ENCODE data around the gene STXBP5. TPM values are rescaled to one million over a fixed set of nuclear protein-coding genes. Genes with fewer than 3 reads are reported as not detected.

Gene STXBP5
- total RNA-seq: 16.1 TPM
- 16.8 TPM for polyA plus RNA-seq
- long read RNA-seq, donor 1: 0 reads
- long read RNA-seq, donor 2: 0 reads
- long read RNA-seq, donor 3, full-length matches to known transcripts: 1 of 7 reads
- long read RNA-seq, donor 3, partial matches to known transcripts: 6 of 7 reads
- long read RNA-seq, donor 3, other reads (novel, unspliced or antisense): 0 of 7 reads
- long read RNA-seq, donor 4: 0 reads
- long read RNA-seq, donor 5: 0 reads
- long read RNA-seq, donor 6, full-length matches to known transcripts: 1 of 1 reads
- long read RNA-seq, donor 6, partial matches to known transcripts: 0 of 1 reads
- long read RNA-seq, donor 6, other reads (novel, unspliced or antisense): 0 of 1 reads
- long read RNA-seq, donor 7: 0 reads
- long read RNA-seq, donor 8: 0 reads
- long read RNA-seq, donor 9, full-length matches to known transcripts: 2 of 2 reads
- long read RNA-seq, donor 9, partial matches to known transcripts: 0 of 2 reads
- long read RNA-seq, donor 9, other reads (novel, unspliced or antisense): 0 of 2 reads
- long read RNA-seq, donor 10, full-length matches to known transcripts: 1 of 1 reads
- long read RNA-seq, donor 10, partial matches to known transcripts: 0 of 1 reads
- long read RNA-seq, donor 10, other reads (novel, unspliced or antisense): 0 of 1 reads

- Histone ChIP-seq H3K4me3 (ENCODE audit: low read length in 2 of 2) (peak within 1 kb of the TSS; percentile 92 to 95), H3K4me1 (ENCODE audit: control insufficient read depth in 2 of 2, insufficient read depth in 2 of 2, low read length in 2 of 2) (peaks cover 2 to 7% of the 10 kb centered on the region in 2 donors), H3K27me3 (ENCODE audit: control insufficient read depth in 2 of 2, insufficient read depth in 1 of 2, low read length in 1 of 2) (no peaks in the 10 kb centered on the region), H3K27ac (ENCODE audit: low read depth in 1 of 2, low read length in 1 of 2) (peak within 1 kb of the TSS; percentile 96 to 97), H3K36me3 (ENCODE audit: control insufficient read depth in 2 of 2, insufficient read depth in 2 of 2, low read length in 1 of 2) (no peaks in the 10 kb centered on the region), H3K9me3 (ENCODE audit: control insufficient read depth in 2 of 2, insufficient read depth in 1 of 2, low read length in 1 of 2) (no peaks in the 10 kb centered on the region)
- WGBS: under 1% methylated on average over 85 of the region's 85 CpGs
- peak in 6 of 9 donors; percentile 32 to 74 (median 40) for DNase-seq (ENCODE audit: low read depth in 6 of 9, low spot score in 9 of 9)
Observed at GRCh38 chr6:147204060-147204785, at the start of gene STXBP5. TSS of gene STXBP5 (plus strand) at chr6:147204417. CDS start at chr6:147204533, 116 bp downstream.

- no peaks in the 10 kb centered on the region for H3K36me3 ChIP-seq (ENCODE audit: control insufficient read depth in 2 of 2, insufficient read depth in 2 of 2, low read length in 1 of 2)
- no peak overlapping the region for H3K4me3 ChIP-seq (ENCODE audit: low read length in 2 of 2)
- H3K27me3 ChIP-seq (ENCODE audit: control insufficient read depth in 2 of 2, insufficient read depth in 1 of 2, low read length in 1 of 2): no peaks in the 10 kb centered on the region
- no peaks in the 10 kb centered on the region for H3K4me1 ChIP-seq (ENCODE audit: control insufficient read depth in 2 of 2, insufficient read depth in 2 of 2, low read length in 2 of 2)
- 95% methylated on average over 1 of the region's 1 CpG for WGBS
- no peak overlapping the region for H3K27ac ChIP-seq (ENCODE audit: low read depth in 1 of 2, low read length in 1 of 2)
- no peak for DNase-seq (ENCODE audit: low read depth in 6 of 9, low spot score in 9 of 9)
- no peaks in the 10 kb centered on the region for H3K9me3 ChIP-seq (ENCODE audit: control insufficient read depth in 2 of 2, insufficient read depth in 1 of 2, low read length in 1 of 2)
Observed at GRCh38 chr6:147154454-147154853, 49.8 kb upstream of the STXBP5 start.

- peak in 1 of 9 donors; percentile 31 for DNase-seq (ENCODE audit: low read depth in 6 of 9, low spot score in 9 of 9)
- H3K36me3 ChIP-seq (ENCODE audit: control insufficient read depth in 2 of 2, insufficient read depth in 2 of 2, low read length in 1 of 2): no peaks in the 10 kb centered on the region
- H3K9me3 ChIP-seq (ENCODE audit: control insufficient read depth in 2 of 2, insufficient read depth in 1 of 2, low read length in 1 of 2): no peaks in the 10 kb centered on the region
- no peak overlapping the region for H3K27ac ChIP-seq (ENCODE audit: low read depth in 1 of 2, low read length in 1 of 2)
- no peaks in the 10 kb centered on the region for H3K27me3 ChIP-seq (ENCODE audit: control insufficient read depth in 2 of 2, insufficient read depth in 1 of 2, low read length in 1 of 2)
- no peak overlapping the region for H3K4me3 ChIP-seq (ENCODE audit: low read length in 2 of 2)
- no peaks in the 10 kb centered on the region for H3K4me1 ChIP-seq (ENCODE audit: control insufficient read depth in 2 of 2, insufficient read depth in 2 of 2, low read length in 2 of 2)
Observed at GRCh38 chr6:147156218-147156617, 48.0 kb upstream of the STXBP5 start.

- H3K27ac ChIP-seq (ENCODE audit: low read depth in 1 of 2, low read length in 1 of 2): no peak overlapping the region
- H3K4me1 ChIP-seq (ENCODE audit: control insufficient read depth in 2 of 2, insufficient read depth in 2 of 2, low read length in 2 of 2): no peaks in the 10 kb centered on the region
- no peaks in the 10 kb centered on the region for H3K9me3 ChIP-seq (ENCODE audit: control insufficient read depth in 2 of 2, insufficient read depth in 1 of 2, low read length in 1 of 2)
- no peaks in the 10 kb centered on the region for H3K36me3 ChIP-seq (ENCODE audit: control insufficient read depth in 2 of 2, insufficient read depth in 2 of 2, low read length in 1 of 2)
- H3K4me3 ChIP-seq (ENCODE audit: low read length in 2 of 2): no peak overlapping the region
- H3K27me3 ChIP-seq (ENCODE audit: control insufficient read depth in 2 of 2, insufficient read depth in 1 of 2, low read length in 1 of 2): no peaks in the 10 kb centered on the region
- no peak for DNase-seq (ENCODE audit: low read depth in 6 of 9, low spot score in 9 of 9)
- WGBS: 95% methylated on average over 4 of the region's 4 CpGs
Observed at GRCh38 chr6:147156799-147157382, 47.3 kb upstream of the STXBP5 start.

- Histone ChIP-seq H3K27ac (ENCODE audit: low read depth in 1 of 2, low read length in 1 of 2) (no peak overlapping the region), H3K36me3 (ENCODE audit: control insufficient read depth in 2 of 2, insufficient read depth in 2 of 2, low read length in 1 of 2) (no peaks in the 10 kb centered on the region), H3K9me3 (ENCODE audit: control insufficient read depth in 2 of 2, insufficient read depth in 1 of 2, low read length in 1 of 2) (no peaks in the 10 kb centered on the region), H3K4me3 (ENCODE audit: low read length in 2 of 2) (no peak overlapping the region), H3K27me3 (ENCODE audit: control insufficient read depth in 2 of 2, insufficient read depth in 1 of 2, low read length in 1 of 2) (no peaks in the 10 kb centered on the region), H3K4me1 (ENCODE audit: control insufficient read depth in 2 of 2, insufficient read depth in 2 of 2, low read length in 2 of 2) (no peaks in the 10 kb centered on the region)
- no peak for DNase-seq (ENCODE audit: low read depth in 6 of 9, low spot score in 9 of 9)
- 84% methylated on average over 2 of the region's 2 CpGs for WGBS
Observed at GRCh38 chr6:147157930-147158329, 46.3 kb upstream of the STXBP5 start.

GRCh38 chr6:147158881-147159280, 45.3 kb upstream of the STXBP5 start:
- Histone ChIP-seq H3K27me3 (ENCODE audit: control insufficient read depth in 2 of 2, insufficient read depth in 1 of 2, low read length in 1 of 2) (no peaks in the 10 kb centered on the region), H3K27ac (ENCODE audit: low read depth in 1 of 2, low read length in 1 of 2) (no peak overlapping the region), H3K4me3 (ENCODE audit: low read length in 2 of 2) (no peak overlapping the region), H3K36me3 (ENCODE audit: control insufficient read depth in 2 of 2, insufficient read depth in 2 of 2, low read length in 1 of 2) (no peaks in the 10 kb centered on the region), H3K9me3 (ENCODE audit: control insufficient read depth in 2 of 2, insufficient read depth in 1 of 2, low read length in 1 of 2) (no peaks in the 10 kb centered on the region), H3K4me1 (ENCODE audit: control insufficient read depth in 2 of 2, insufficient read depth in 2 of 2, low read length in 2 of 2) (no peaks in the 10 kb centered on the region)
- peak in 2 of 9 donors; percentile 5 to 27 for DNase-seq (ENCODE audit: low read depth in 6 of 9, low spot score in 9 of 9)
- WGBS: 74% methylated on average over 2 of the region's 2 CpGs

GRCh38 chr6:147159536-147160374, 44.5 kb upstream of the STXBP5 start:
- no peaks in the 10 kb centered on the region for H3K27me3 ChIP-seq (ENCODE audit: control insufficient read depth in 2 of 2, insufficient read depth in 1 of 2, low read length in 1 of 2)
- no peak overlapping the region for H3K4me3 ChIP-seq (ENCODE audit: low read length in 2 of 2)
- no peaks in the 10 kb centered on the region for H3K4me1 ChIP-seq (ENCODE audit: control insufficient read depth in 2 of 2, insufficient read depth in 2 of 2, low read length in 2 of 2)
- 94% methylated on average over 2 of the region's 2 CpGs for WGBS
- no peak for DNase-seq (ENCODE audit: low read depth in 6 of 9, low spot score in 9 of 9)
- H3K9me3 ChIP-seq (ENCODE audit: control insufficient read depth in 2 of 2, insufficient read depth in 1 of 2, low read length in 1 of 2): no peaks in the 10 kb centered on the region
- no peak overlapping the region for H3K27ac ChIP-seq (ENCODE audit: low read depth in 1 of 2, low read length in 1 of 2)
- H3K36me3 ChIP-seq (ENCODE audit: control insufficient read depth in 2 of 2, insufficient read depth in 2 of 2, low read length in 1 of 2): no peaks in the 10 kb centered on the region

- Histone ChIP-seq H3K27ac (ENCODE audit: low read depth in 1 of 2, low read length in 1 of 2) (no peak overlapping the region), H3K36me3 (ENCODE audit: control insufficient read depth in 2 of 2, insufficient read depth in 2 of 2, low read length in 1 of 2) (no peaks in the 10 kb centered on the region), H3K4me1 (ENCODE audit: control insufficient read depth in 2 of 2, insufficient read depth in 2 of 2, low read length in 2 of 2) (no peaks in the 10 kb centered on the region), H3K9me3 (ENCODE audit: control insufficient read depth in 2 of 2, insufficient read depth in 1 of 2, low read length in 1 of 2) (no peaks in the 10 kb centered on the region), H3K27me3 (ENCODE audit: control insufficient read depth in 2 of 2, insufficient read depth in 1 of 2, low read length in 1 of 2) (no peaks in the 10 kb centered on the region), H3K4me3 (ENCODE audit: low read length in 2 of 2) (no peak overlapping the region)
- WGBS: 97% methylated on average over 1 of the region's 1 CpG
- no peak for DNase-seq (ENCODE audit: low read depth in 6 of 9, low spot score in 9 of 9)
Observed at GRCh38 chr6:147160593-147160992, 43.6 kb upstream of the STXBP5 start.

Measured in thymus (tissue), 14 donors.